Erythroblast (primary cell): ENCODE results near the gene PTCD2.

Experiments
- GATA1 ChIP-seq: IDR thresholded peaks from 2 replicates; pipeline ENCODE4 v1.6.1; 2011; ENCODE audit warnings: low read depth, mild to moderate bottlenecking, control low read depth, low read length, moderate library complexity
- POLR2A ChIP-seq: IDR thresholded peaks from 2 replicates; pipeline ENCODE4 v1.6.1; 2011; ENCODE audit warnings: mild to moderate bottlenecking, low read length

- no peak for TF ChIP-seq POLR2A
- TF ChIP-seq GATA1: no peak
These were observed 18.6 kb downstream of the PTCD2 start for GRCh38 chr5:72338689-72339209.
